Measurements from ENCODE around the gene CCNB1.
"Not testable (repeated sequence)": the region's sequence is repeated elsewhere in the genome, so short reads cannot be mapped to it uniquely, and the experiment has no call there.

Gene CCNB1

GRCh38 chr5:69217548-69218526 is 50.9 kb downstream of the CCNB1 start:
- Histone ChIP-seq H3K4me3 (replicated peaks; ENCODE audit: low read depth, low read length) (peak overlapping the region; percentile 100), H3K36me3 (ENCODE audit: control insufficient read depth, insufficient read depth, low read length) (no peaks in the 10 kb centered on the region), H3K27me3 (replicated peaks; ENCODE audit: control insufficient read depth, insufficient read depth, low read length) (no peaks in the 10 kb centered on the region)
- DNase-seq (ENCODE audit: extremely low read depth, insufficient read length), result peak; percentile 98
- no peak for TF ChIP-seq CTCF (IDR thresholded peaks at IDR 0.05; ENCODE audit: insufficient read depth, low read length, poor library complexity, severe bottlenecking)

- Histone ChIP-seq H3K4me3 (replicated peaks; ENCODE audit: low read depth, low read length) (no peak overlapping the region), H3K27me3 (replicated peaks; ENCODE audit: control insufficient read depth, insufficient read depth, low read length) (no peaks in the 10 kb centered on the region), H3K36me3 (ENCODE audit: control insufficient read depth, insufficient read depth, low read length) (no peaks in the 10 kb centered on the region)
- no peak for TF ChIP-seq CTCF (IDR thresholded peaks at IDR 0.05; ENCODE audit: insufficient read depth, low read length, poor library complexity, severe bottlenecking)
- DNase-seq (ENCODE audit: extremely low read depth, insufficient read length), result no peak
Measured at GRCh38 chr5:69219939-69220338, 53.0 kb downstream of the CCNB1 start.

DNA sequence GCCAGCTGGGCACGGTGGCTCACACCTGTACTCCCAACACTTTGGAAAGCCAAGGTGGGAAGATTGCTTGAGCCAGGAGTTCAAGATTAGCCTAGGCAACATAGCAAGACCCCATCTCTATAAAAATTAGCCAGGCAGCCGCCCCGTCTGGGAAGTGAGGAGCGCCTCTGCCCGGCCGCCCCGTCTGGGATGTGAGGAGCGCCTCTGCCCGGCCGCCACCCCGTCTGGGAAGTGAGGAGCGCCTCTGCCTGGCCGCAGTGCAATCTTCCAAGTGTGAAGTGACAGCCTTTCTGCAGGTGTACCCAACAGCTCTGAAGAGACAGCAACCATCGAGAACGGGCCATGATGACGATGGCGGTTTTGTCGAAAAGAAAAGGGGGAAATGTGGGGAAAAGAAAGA is 53.4 kb downstream of the CCNB1 start:
- H3K4me3 ChIP-seq (replicated peaks; ENCODE audit: low read depth, low read length); H3K27me3 ChIP-seq (replicated peaks; ENCODE audit: control insufficient read depth, insufficient read depth, low read length); H3K36me3 ChIP-seq (ENCODE audit: control insufficient read depth, insufficient read depth, low read length); DNase-seq (ENCODE audit: extremely low read depth, insufficient read length): not testable (repeated sequence)

- not testable (repeated sequence) for H3K4me3 ChIP-seq (replicated peaks; ENCODE audit: low read depth, low read length); H3K27me3 ChIP-seq (replicated peaks; ENCODE audit: control insufficient read depth, insufficient read depth, low read length); DNase-seq (ENCODE audit: extremely low read depth, insufficient read length); H3K36me3 ChIP-seq (ENCODE audit: control insufficient read depth, insufficient read depth, low read length)
Measured at GRCh38 chr5:69220833-69221232, 53.9 kb downstream of the CCNB1 start.

DNA sequence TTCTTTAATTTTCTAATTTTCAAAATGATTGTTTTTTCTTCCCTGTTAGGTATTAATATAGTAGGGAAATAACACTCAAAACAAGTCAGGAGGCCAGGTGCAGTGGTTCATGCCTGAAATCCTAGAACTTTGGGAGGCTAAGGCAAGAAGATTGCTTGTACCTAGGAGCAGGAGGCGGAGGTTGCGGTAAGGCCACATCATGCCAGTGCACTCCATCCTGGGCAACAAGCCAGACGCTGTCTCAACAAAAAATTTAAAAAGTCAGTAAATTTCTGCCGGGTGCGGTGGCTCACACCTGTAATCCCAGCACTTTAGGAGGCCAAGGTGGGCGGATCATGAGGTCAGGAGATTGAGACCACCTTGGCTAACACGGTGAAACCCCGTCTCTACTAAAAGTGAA is 57.6 kb downstream of the CCNB1 start:
- no peak for DNase-seq (ENCODE audit: extremely low read depth, insufficient read length)
- Histone ChIP-seq H3K4me3 (replicated peaks; ENCODE audit: low read depth, low read length) (no peak overlapping the region), H3K27me3 (replicated peaks; ENCODE audit: control insufficient read depth, insufficient read depth, low read length) (no peaks in the 10 kb centered on the region), H3K36me3 (ENCODE audit: control insufficient read depth, insufficient read depth, low read length) (no peaks in the 10 kb centered on the region; the same call in 1 of the 2 replicates)
- TF ChIP-seq CTCF (IDR thresholded peaks at IDR 0.05; ENCODE audit: insufficient read depth, low read length, poor library complexity, severe bottlenecking), result no peak

- no peak for TF ChIP-seq CTCF (IDR thresholded peaks at IDR 0.05; ENCODE audit: insufficient read depth, low read length, poor library complexity, severe bottlenecking)
- no peak overlapping the region for H3K4me3 ChIP-seq (replicated peaks; ENCODE audit: low read depth, low read length)
- no peaks in the 10 kb centered on the region for H3K27me3 ChIP-seq (replicated peaks; ENCODE audit: control insufficient read depth, insufficient read depth, low read length)
- H3K36me3 ChIP-seq (ENCODE audit: control insufficient read depth, insufficient read depth, low read length), result no peaks in the 10 kb centered on the region; the same call in 1 of the 2 replicates
- DNase-seq (ENCODE audit: extremely low read depth, insufficient read length), result no peak
Measured at GRCh38 chr5:69225860-69226259, 58.9 kb downstream of the CCNB1 start.
